ENCODE data around the gene SLC35C1.
A peak's percentile ranks its signal among the peaks of the same experiment; 100 is the strongest.
"Not testable (repeated sequence)": the region's sequence is repeated elsewhere in the genome, so short reads cannot be mapped to it uniquely, and the experiment has no call there.

SLC35C1 gene

GRCh38 chr11:45811109-45811435 lies 6.1 kb downstream of the SLC35C1 start:
- no peak for DNase-seq (ENCODE audit: low read depth)

GRCh38 chr11:45811571-45812290 lies 6.8 kb downstream of the SLC35C1 start:
- DNase-seq (ENCODE audit: low read depth) = no peak

- DNase-seq (ENCODE audit: low read depth) = no peak
Observed at GRCh38 chr11:45812581-45813548, 7.9 kb downstream of the SLC35C1 start.

- DNase-seq (ENCODE audit: low read depth) = no peak
Observed at GRCh38 chr11:45815747-45816146, 10.8 kb downstream of the SLC35C1 start.

GRCh38 chr11:45816614-45817013 lies 11.7 kb downstream of the SLC35C1 start:
- DNase-seq (ENCODE audit: low read depth) = no peak

- DNase-seq (ENCODE audit: low read depth) = no peak
Observed at GRCh38 chr11:45817191-45817590, 12.2 kb downstream of the SLC35C1 start.

GRCh38 chr11:45818961-45819605 lies 14.1 kb downstream of the SLC35C1 start:
- DNase-seq (ENCODE audit: low read depth) = no peak

GRCh38 chr11:45820211-45820857 lies 15.4 kb downstream of the SLC35C1 start:
- no peak for DNase-seq (ENCODE audit: low read depth)

GRCh38 chr11:45826492-45826891 lies 21.5 kb downstream of the SLC35C1 start:
- not testable (repeated sequence) for DNase-seq (ENCODE audit: low read depth)

- no peak for DNase-seq (ENCODE audit: low read depth)
Observed at GRCh38 chr11:45827123-45827522, 22.2 kb downstream of the SLC35C1 start.

- DNase-seq (ENCODE audit: low read depth) = no peak
Observed at GRCh38 chr11:45828996-45829395, 24.0 kb downstream of the SLC35C1 start.

- DNase-seq (ENCODE audit: low read depth) = no peak
Observed at GRCh38 chr11:45830596-45830995, 25.6 kb downstream of the SLC35C1 start.

GRCh38 chr11:45832811-45833441 lies 28.0 kb downstream of the SLC35C1 start:
- DNase-seq (ENCODE audit: low read depth) = no peak

- no peak for DNase-seq (ENCODE audit: low read depth)
Observed at GRCh38 chr11:45833761-45834160, 28.8 kb downstream of the SLC35C1 start.

GRCh38 chr11:45834298-45834756 lies 29.4 kb downstream of the SLC35C1 start:
- no peak for DNase-seq (ENCODE audit: low read depth)

GRCh38 chr11:45839204-45839603 lies 34.3 kb downstream of the SLC35C1 start:
- DNase-seq (ENCODE audit: low read depth) = no peak

- DNase-seq (ENCODE audit: low read depth) = not testable (repeated sequence)
Observed at GRCh38 chr11:45840251-45840650, 35.3 kb downstream of the SLC35C1 start.

GRCh38 chr11:45843158-45843924 lies 38.4 kb downstream of the SLC35C1 start:
- peak; percentile 80 for DNase-seq (ENCODE audit: low read depth)

- DNase-seq (ENCODE audit: low read depth) = no peak
Observed at GRCh38 chr11:45844822-45845578, 40.1 kb downstream of the SLC35C1 start.

GRCh38 chr11:45846174-45846675 lies 41.3 kb downstream of the SLC35C1 start:
- DNase-seq (ENCODE audit: low read depth) = no peak

All from activated T-helper 1 cell treated with Interleukin-2 at 50 U/mL for 16 hours (primary cell).